Sigmoid colon (tissue), 4 donors: ENCODE data around the gene C4orf36.

ENCODE experiments used
- EP300 ChIP-seq, 4 donors: sonication (generic); formaldehyde crosslinking; IDR thresholded peaks; one replicate each; pipeline ENCODE4 v1.6.1; 2017; ENCODE audit warnings: antibody characterized with exemption in 4 of 4
- POLR2A ChIP-seq, 2 donors: fragments of 450-650 bp; IDR thresholded peaks; one replicate each; pipeline ENCODE4 v1.6.1; 2016; ENCODE audit warnings: antibody characterized with exemption in 2 of 2, mild to moderate bottlenecking in 2 of 2, moderate library complexity in 2 of 2
- POLR2AphosphoS5 ChIP-seq, 4 donors: sonication (generic); formaldehyde crosslinking; IDR thresholded peaks; one replicate each; pipeline ENCODE4 v1.6.1; 2017; ENCODE audit warnings: antibody characterized with exemption in 4 of 4
- TF ChIP-seq, protein P1 (sequence below), 4 experiments: fragments of 450-650 bp in 3 of 4; fragments of 200-600 bp in 1 of 4; IDR thresholded peaks; one replicate each; pipeline ENCODE4 v1.5.1; 2016 to 2019; ENCODE audit warnings: antibody characterized with exemption in 4 of 4, mild to moderate bottlenecking in 3 of 4, moderate library complexity in 2 of 4

DNA sequence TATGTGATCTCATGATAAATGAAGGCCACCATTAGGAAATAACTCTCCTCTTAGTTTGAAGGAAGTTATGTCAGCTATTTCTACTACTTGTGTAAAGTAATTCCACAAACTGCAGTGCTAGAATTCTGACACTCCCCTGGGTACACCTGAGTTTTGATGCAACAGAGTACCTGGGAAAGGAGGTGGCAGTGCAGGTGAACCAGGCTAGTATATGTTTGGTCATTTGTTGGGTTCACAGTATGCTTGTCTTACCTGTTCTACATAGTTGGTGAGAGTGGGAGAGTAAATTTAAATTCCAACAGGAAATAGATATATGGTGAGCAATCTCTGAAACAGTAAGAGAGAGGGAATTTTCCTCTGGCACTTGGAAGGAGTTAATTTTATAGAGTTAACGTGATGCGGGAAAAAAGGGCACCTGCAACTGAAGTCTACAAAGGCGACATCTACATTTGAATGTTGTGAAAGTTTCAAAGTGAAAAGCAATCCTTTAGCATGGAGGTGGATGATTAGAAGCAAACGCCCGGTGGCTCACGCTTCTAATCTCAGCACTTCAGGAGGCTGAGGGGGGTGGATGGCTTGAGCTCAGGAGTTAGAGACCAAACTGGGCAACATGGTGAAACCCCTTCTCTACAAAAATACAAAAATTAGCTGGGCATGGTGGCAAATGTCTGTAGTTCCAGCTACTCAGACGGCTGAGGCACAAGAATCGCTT lies 34.7 kb downstream of the C4orf36 start:
- TF ChIP-seq, protein P1, sequence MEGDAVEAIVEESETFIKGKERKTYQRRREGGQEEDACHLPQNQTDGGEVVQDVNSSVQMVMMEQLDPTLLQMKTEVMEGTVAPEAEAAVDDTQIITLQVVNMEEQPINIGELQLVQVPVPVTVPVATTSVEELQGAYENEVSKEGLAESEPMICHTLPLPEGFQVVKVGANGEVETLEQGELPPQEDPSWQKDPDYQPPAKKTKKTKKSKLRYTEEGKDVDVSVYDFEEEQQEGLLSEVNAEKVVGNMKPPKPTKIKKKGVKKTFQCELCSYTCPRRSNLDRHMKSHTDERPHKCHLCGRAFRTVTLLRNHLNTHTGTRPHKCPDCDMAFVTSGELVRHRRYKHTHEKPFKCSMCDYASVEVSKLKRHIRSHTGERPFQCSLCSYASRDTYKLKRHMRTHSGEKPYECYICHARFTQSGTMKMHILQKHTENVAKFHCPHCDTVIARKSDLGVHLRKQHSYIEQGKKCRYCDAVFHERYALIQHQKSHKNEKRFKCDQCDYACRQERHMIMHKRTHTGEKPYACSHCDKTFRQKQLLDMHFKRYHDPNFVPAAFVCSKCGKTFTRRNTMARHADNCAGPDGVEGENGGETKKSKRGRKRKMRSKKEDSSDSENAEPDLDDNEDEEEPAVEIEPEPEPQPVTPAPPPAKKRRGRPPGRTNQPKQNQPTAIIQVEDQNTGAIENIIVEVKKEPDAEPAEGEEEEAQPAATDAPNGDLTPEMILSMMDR (IDR thresholded peaks at IDR 0.05) = no peak
- TF ChIP-seq POLR2A (IDR thresholded peaks at IDR 0.05) (no peak), EP300 (IDR thresholded peaks at IDR 0.05) (no peak), POLR2AphosphoS5 (IDR thresholded peaks at IDR 0.05) (no peak)
